ENCODE data around the gene VMP1.

The VMP1 gene

GRCh38 chr17:59872351-59872750 lies 164.9 kb downstream of the VMP1 start:
- TF ChIP-seq REST (IDR thresholded peaks at IDR 0.05; ENCODE audit: low read depth) = no peak
- TF ChIP-seq CREB1 (IDR thresholded peaks at IDR 0.05; ENCODE audit: low read depth) = no peak
- no peak for TF ChIP-seq USF1 (IDR thresholded peaks at IDR 0.05)
- TF ChIP-seq EGR1 (IDR thresholded peaks at IDR 0.05) = no peak
- TF ChIP-seq TCF12 (IDR thresholded peaks at IDR 0.05; ENCODE audit: low read depth) = no peak
- no peak for TF ChIP-seq EP300 (IDR thresholded peaks at IDR 0.05; ENCODE audit: borderline replicate concordance)
- TF ChIP-seq NFIC (IDR thresholded peaks at IDR 0.05) = no peak
- no peak for TF ChIP-seq YY1 (IDR thresholded peaks at IDR 0.05; ENCODE audit: low read depth)
- no peak for TF ChIP-seq ZBTB7A (IDR thresholded peaks at IDR 0.05; ENCODE audit: low read depth)
- no peak for TF ChIP-seq TEAD4 (IDR thresholded peaks at IDR 0.05)
- no peak for TF ChIP-seq MAX (IDR thresholded peaks at IDR 0.05)
- TF ChIP-seq FOXM1 (IDR thresholded peaks at IDR 0.05; ENCODE audit: borderline replicate concordance, low read depth) = no peak
- no peak for TF ChIP-seq RAD21 (IDR thresholded peaks at IDR 0.05; ENCODE audit: low read depth)
- TF ChIP-seq CEBPB (IDR thresholded peaks at IDR 0.05) = no peak
- no peak for TF ChIP-seq TAF1 (IDR thresholded peaks at IDR 0.05; ENCODE audit: low read depth)

- TF ChIP-seq EGR1 (IDR thresholded peaks at IDR 0.05) = no peak
- TF ChIP-seq USF1 (IDR thresholded peaks at IDR 0.05) = no peak
- TF ChIP-seq TEAD4 (IDR thresholded peaks at IDR 0.05) = no peak
- no peak for TF ChIP-seq TCF12 (IDR thresholded peaks at IDR 0.05; ENCODE audit: low read depth)
- no peak for TF ChIP-seq CREB1 (IDR thresholded peaks at IDR 0.05; ENCODE audit: low read depth)
- TF ChIP-seq CEBPB (IDR thresholded peaks at IDR 0.05) = no peak
- TF ChIP-seq EP300 (IDR thresholded peaks at IDR 0.05; ENCODE audit: borderline replicate concordance) = no peak
- no peak for TF ChIP-seq RAD21 (IDR thresholded peaks at IDR 0.05; ENCODE audit: low read depth)
- TF ChIP-seq REST (IDR thresholded peaks at IDR 0.05; ENCODE audit: low read depth) = no peak
- TF ChIP-seq ZBTB7A (IDR thresholded peaks at IDR 0.05; ENCODE audit: low read depth) = no peak
Observed at GRCh38 chr17:59874376-59874775, 166.9 kb downstream of the VMP1 start.

- no peak for TF ChIP-seq CREB1 (IDR thresholded peaks at IDR 0.05; ENCODE audit: low read depth)
Observed at GRCh38 chr17:59876107-59876506, 168.7 kb downstream of the VMP1 start.

GRCh38 chr17:59877965-59878364 lies 170.5 kb downstream of the VMP1 start:
- no peak for TF ChIP-seq TCF12 (IDR thresholded peaks at IDR 0.05; ENCODE audit: low read depth)
- TF ChIP-seq NFIC (IDR thresholded peaks at IDR 0.05) = no peak
- no peak for TF ChIP-seq CREB1 (IDR thresholded peaks at IDR 0.05; ENCODE audit: low read depth)
- TF ChIP-seq FOXM1 (IDR thresholded peaks at IDR 0.05; ENCODE audit: borderline replicate concordance, low read depth) = no peak
- TF ChIP-seq CEBPB (IDR thresholded peaks at IDR 0.05) = no peak
- TF ChIP-seq EGR1 (IDR thresholded peaks at IDR 0.05) = no peak
- no peak for TF ChIP-seq TEAD4 (IDR thresholded peaks at IDR 0.05)
- TF ChIP-seq USF1 (IDR thresholded peaks at IDR 0.05) = no peak
- TF ChIP-seq RAD21 (IDR thresholded peaks at IDR 0.05; ENCODE audit: low read depth) = no peak
- no peak for TF ChIP-seq TAF1 (IDR thresholded peaks at IDR 0.05; ENCODE audit: low read depth)
- TF ChIP-seq ZBTB7A (IDR thresholded peaks at IDR 0.05; ENCODE audit: low read depth) = no peak
- TF ChIP-seq MAX (IDR thresholded peaks at IDR 0.05) = no peak

GRCh38 chr17:59878624-59879023 lies 171.2 kb downstream of the VMP1 start:
- TF ChIP-seq ZBTB7A (IDR thresholded peaks at IDR 0.05; ENCODE audit: low read depth) = no peak
- no peak for TF ChIP-seq CREB1 (IDR thresholded peaks at IDR 0.05; ENCODE audit: low read depth)
- no peak for TF ChIP-seq RAD21 (IDR thresholded peaks at IDR 0.05; ENCODE audit: low read depth)
- no peak for TF ChIP-seq CEBPB (IDR thresholded peaks at IDR 0.05)
- TF ChIP-seq TEAD4 (IDR thresholded peaks at IDR 0.05) = no peak
- no peak for TF ChIP-seq MAX (IDR thresholded peaks at IDR 0.05)
- no peak for TF ChIP-seq EP300 (IDR thresholded peaks at IDR 0.05; ENCODE audit: borderline replicate concordance)
- TF ChIP-seq NFIC (IDR thresholded peaks at IDR 0.05) = no peak
- TF ChIP-seq YY1 (IDR thresholded peaks at IDR 0.05; ENCODE audit: low read depth) = no peak
- no peak for TF ChIP-seq TAF1 (IDR thresholded peaks at IDR 0.05; ENCODE audit: low read depth)
- no peak for TF ChIP-seq USF1 (IDR thresholded peaks at IDR 0.05)
- no peak for TF ChIP-seq FOXM1 (IDR thresholded peaks at IDR 0.05; ENCODE audit: borderline replicate concordance, low read depth)
- no peak for TF ChIP-seq REST (IDR thresholded peaks at IDR 0.05; ENCODE audit: low read depth)
- no peak for TF ChIP-seq TCF12 (IDR thresholded peaks at IDR 0.05; ENCODE audit: low read depth)
- TF ChIP-seq EGR1 (IDR thresholded peaks at IDR 0.05) = no peak
